Esophagus muscularis mucosa (tissue), 3 donors: Measurements from ENCODE around the gene NCF4.

Experiments used
- CTCF ChIP-seq, 3 experiments: fragments of 200-600 bp in 2 of 3; fragments of 450-650 bp in 1 of 3; sonication (generic) in 2 of 3; IDR thresholded peaks; one replicate each; pipeline ENCODE4 v1.5.1; 2017 to 2019; ENCODE audit warnings: antibody characterized with exemption in 3 of 3, mild to moderate bottlenecking in 2 of 3, moderate library complexity in 1 of 3
- EP300 ChIP-seq: sonication (generic); formaldehyde crosslinking; IDR thresholded peaks from one replicate; pipeline ENCODE4 v1.6.1; 2017; ENCODE audit warnings: antibody characterized with exemption

GRCh38 chr22:36887162-36887561, 26.4 kb downstream of the NCF4 start:
- TF ChIP-seq CTCF (IDR thresholded peaks at IDR 0.05), result no peak
- TF ChIP-seq EP300, result no peak
